GM18858 (cell line): ENCODE measurements around the gene SLC38A3.

ENCODE experiments used
- ATAC-seq: cut with Tn5 transposase; IDR thresholded peaks from one replicate; pipeline ENCODE4 v1.9.1; 2021; ENCODE audit not compliant: unreplicated experiment

The SLC38A3 gene

DNA sequence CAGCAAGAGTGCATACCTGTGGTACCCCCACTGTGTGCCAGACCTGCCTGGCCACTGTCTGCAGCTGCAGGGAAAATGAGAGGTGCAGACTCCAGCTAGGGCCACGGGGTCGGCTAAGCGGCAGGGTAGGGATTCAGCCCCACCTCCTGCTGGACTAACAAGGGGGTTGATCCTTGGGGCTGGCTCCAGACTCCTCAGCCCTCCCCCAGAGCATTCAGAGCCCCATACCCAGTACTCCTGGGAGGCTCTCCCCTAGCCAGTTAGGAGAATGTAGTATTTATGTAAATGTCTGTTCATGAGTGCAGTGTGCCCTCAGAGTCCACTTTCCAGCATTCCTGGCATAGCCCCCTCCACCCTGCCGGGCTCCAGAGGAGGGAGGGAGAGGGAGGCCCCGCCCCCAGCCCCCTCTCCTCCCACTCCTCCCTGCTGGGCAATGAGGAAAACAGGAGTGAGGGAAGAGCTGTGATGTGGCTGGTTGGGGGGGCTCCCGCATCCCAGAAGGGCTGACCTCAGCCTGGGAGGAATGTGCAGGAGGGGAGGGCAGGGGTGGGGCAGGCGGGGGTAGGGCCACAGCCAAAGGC is 59.4 kb downstream of the SLC38A3 start:
- ATAC-seq = no peak

DNA sequence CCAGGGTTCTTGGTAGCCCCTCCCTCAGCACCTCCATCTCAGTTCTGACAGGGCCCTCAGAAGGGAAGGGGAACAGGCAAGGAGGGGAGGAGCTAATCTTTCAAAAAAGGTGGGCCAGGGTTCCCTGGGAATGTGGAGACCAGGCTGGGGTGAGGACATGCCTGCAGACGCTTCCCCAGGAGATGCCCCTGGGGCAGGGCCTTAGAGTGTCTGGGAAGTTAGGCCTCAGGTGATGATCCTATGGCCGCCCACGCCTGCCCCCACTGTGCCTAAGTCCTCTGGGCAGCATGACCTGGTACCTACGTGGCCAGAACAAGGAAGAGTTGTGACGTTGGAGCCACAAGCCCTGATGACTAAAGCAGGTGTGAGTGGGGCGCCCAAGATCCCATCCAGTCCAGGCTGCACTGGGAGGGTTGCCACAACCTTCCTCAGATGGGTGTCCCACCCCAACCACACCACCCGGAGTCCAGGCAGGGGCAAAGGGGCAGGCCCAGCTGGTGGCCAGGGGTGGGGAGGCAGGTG is 60.0 kb downstream of the SLC38A3 start:
- no peak for ATAC-seq

DNA sequence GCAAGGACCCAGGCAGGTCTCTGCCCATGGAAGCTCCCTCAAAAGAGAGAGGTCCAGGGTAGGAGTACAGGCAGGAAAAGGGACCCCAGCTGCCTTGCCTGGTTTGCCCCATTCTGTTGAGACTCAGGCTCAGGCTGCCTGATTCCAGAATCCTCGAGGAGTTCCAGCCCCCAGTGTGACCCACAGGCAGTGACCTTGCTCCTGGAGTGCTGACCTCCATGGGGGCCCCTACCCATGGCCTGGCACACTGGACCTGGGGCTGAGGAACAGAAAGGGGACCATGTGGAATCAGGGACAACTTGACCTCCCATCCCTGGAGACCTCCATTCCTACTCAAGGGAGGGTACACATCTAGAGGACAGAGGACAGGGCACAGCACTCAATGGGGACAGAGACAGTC is 60.5 kb downstream of the SLC38A3 start:
- no peak for ATAC-seq

DNA sequence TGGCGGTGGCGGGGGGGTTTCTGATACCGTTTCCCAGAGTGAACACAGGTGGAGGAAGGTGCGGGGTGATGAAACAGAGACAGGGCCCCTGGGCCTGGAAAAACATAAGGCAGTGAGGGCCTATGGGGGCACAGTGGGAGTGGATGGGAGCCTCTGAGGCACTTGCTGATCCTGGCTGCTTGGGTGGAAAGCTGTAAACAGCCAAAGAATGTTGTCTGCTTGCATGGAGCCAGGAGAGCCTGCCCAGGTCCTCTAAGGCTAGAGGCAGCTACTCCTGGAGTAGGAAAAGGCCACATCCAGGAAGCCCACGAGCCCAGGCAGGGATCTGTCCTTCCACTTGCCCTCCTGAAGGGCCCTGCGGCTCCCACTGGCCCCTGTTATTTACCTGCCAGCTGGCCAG is 60.9 kb downstream of the SLC38A3 start:
- ATAC-seq = no peak

DNA sequence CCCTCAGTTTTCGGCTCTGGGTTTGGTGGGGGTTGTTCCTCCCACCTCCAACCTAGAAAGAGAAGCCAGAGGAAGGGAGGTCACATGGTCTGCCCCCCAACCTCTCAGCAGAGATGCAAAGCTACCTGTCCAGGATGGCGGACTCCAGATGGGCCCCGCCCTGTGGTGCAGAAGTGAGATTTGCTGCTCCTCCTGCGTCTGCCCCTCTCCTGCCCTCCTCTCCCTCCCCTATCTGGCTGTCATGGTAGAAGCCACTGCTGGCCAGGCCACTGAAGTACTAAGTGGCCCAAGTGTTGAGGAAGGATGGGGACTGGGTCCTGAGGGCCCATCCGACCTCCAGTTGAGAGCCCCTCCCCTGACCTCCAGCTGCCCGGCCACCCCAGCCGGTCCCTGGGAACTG is 61.8 kb downstream of the SLC38A3 start:
- no peak for ATAC-seq

DNA sequence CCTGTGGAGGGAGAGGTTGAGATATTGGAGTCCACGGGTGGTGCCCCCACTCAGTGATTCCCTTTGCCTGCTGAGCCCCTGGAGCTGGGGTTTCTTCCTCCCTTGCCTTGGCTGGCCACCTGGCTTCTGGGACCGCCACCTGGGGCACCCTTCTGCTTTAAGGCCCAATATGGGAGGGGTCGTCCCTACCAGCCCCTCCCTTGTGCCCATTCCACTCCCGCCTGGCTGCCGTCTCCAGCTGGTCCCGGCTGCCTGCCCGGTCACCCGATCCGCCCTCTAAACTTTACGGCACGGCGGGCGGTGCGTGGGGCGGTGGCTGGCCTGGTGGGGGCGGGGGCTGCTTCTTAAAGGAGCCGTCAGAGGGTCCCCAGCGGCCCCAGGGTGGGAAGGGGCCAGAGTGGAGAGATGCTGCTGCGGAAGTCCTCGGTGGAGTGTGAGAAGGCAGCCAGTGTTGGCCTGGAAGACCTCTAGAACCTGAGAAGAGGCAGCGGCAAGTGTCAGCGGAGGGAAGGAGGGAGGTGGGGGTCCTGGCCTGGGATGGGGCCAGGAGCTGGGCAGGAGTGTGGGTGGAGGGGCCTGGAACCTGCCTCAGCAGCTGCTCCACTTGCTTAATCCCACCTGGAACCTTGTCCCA is 62.3 kb downstream of the SLC38A3 start:
- no peak for ATAC-seq

DNA sequence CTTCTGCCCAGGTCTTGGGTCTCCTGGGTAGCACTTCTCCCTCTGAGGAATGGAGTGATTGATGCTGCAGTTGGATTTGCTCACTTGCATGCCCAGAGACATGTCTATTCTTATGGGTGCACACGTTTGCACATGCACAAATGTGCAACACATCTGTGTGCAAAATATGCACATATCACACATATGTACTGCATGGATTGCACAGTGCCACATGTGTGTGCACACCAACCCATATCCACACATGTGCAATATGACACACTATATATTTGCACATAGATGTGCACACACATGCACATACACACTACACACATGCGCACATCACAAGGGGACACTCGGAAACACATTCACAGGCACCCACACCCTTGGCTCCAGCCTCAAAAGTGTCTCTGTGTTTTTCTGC is 63.2 kb downstream of the SLC38A3 start:
- no peak for ATAC-seq

DNA sequence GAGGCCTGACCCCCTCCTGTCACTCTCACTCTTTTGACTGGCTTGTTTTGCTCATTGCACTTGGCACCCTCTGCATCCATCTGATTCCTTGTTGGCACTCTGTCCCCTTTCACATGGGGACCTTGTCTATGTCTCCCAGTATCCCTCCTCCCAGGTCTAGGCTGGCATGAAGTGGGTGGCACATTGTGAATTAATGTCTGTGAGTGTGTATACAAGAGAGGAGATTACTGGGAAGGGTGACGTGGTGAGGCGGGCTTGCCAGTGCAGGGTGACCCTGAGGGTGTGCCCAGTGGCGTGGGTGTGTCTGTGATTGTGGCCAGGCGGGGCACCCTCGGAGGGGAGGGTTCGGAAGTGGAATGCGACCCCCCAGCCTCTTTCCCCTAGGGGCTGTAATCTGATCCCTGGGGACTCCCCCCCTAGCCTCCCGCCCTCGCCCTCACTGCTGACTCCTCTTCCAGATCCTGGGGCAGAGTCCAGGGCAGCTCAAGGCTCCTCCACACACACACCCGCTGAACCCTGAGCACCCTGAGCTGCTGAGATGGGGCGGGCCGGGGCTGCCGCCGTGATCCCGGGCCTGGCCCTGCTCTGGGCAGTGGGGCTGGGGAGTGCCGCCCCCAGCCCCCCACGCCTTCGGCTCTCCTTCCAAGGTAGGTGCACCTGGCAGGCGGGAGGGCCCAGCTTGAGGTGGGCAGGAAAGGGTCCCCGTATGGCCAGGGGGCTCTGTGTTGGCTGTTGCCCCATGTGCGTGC is 63.8 kb downstream of the SLC38A3 start, which contains the start of gene SEMA3B:
TSS of gene SEMA3B (plus strand) at position 445 of the 749 bp plus-strand sequence. CDS start at position 539, 94 bp downstream.
- ATAC-seq = no peak

DNA sequence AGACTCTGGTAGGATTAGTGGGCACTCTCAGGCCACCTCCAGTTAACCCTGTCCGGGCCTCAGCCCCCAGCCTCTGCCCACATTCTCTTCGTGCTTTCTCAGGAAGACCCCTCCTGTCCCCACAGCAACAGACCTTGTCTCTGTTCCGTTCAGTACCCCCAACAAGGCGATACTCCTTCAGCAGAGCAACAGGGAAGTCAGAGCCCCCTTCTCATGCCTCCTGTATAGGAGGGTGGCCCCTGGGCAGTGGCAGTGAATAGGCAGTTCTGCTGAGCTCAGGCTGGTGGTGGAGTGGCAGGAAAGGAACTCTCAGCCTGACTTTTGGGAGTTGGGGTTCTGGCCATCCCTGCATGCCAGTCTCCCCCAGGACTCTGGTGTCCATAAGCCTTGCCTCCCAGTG is 64.4 kb downstream of the SLC38A3 start:
- no peak for ATAC-seq

DNA sequence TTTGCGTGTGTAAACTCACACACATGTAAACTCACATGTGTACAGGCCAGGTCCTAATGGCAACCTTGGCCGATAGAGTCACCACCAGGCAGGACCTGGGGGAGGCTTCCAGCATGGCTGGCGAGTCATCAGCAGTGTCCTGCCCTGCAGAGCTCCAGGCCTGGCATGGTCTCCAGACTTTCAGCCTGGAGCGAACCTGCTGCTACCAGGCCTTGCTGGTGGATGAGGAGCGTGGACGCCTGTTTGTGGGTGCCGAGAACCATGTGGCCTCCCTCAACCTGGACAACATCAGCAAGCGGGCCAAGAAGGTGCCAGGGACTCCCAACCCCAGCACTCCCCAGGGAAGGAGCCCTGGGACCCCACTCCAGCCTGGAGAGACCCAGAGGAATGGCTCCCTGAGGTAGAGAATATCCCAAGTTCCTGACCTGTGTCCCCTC is 64.9 kb downstream of the SLC38A3 start:
- no peak for ATAC-seq

DNA sequence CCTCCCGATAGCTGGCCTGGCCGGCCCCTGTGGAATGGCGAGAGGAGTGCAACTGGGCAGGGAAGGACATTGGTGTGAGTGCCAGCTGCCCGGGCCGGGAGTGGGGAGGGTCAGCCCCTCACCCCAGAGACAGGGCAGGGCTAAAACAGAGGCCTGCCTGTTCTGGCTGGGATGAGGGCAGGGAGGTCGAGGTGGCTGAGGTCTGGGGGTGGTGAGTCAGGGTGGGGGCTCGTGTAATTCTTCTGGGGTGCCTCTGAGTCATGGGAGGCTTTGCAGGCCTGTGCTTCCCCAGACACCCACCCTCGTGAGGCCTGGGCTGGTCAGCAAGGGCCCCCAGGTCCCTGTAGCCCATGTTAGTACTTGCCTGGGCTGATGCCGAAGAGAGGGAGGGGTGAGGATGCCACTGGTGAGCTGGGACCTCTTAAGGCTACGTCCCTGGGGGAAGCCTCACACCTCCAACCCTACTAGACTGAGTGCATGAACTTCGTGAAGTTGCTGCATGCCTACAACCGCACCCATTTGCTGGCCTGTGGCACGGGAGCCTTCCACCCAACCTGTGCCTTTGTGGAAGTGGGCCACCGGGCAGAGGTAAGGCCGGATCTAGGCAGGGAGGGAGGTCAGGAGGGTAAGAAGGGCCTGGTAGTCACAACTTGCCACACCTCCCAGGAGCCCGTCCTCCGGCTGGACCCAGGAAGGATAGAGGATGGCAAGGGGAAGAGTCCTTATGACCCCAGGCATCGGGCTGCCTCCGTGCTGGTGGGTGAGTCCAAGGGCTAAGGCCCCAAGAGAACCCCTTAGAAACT is 65.6 kb downstream of the SLC38A3 start:
- no peak for ATAC-seq
